H1 (cell line): ENCODE results near the gene ASCC3. TPM values are rescaled to one million over a fixed set of nuclear protein-coding genes. Genes with fewer than 3 reads are reported as not detected.

Experiments
- SAP30 ChIP-seq: fragments of 300-600 bp; sonication (generic); IDR thresholded peaks from 2 replicates; pipeline ENCODE4 v1.7.1; 2012; ENCODE audit warnings: low read length, moderate library complexity, mild to moderate bottlenecking, inconsistent platforms; ENCODE audit not compliant: insufficient read depth, insufficient replicate concordance
- polyA plus RNA-seq, 7 experiments: library from polyadenylated mRNA; depleted of rRNA in 3 of 7; stranded (reverse) in 5 of 7; unstranded in 2 of 7; fragments of >200 nt in 5 of 7; fragments of 200-250 nt in 2 of 7; gene quantifications; 1 replicate in 5 of 7; 2 replicates in 1 of 7; 4 replicates in 1 of 7; pipeline versions ENCODE4 v1.2.1 to v1.2.3, GENCODE V29; 2011 to 2013; ENCODE audit warnings: missing spikeins in 2 of 7, mixed read lengths in 2 of 7
- total RNA-seq: library from RNA; stranded (reverse); fragmentation: NEBNext Ultra II Directional; extraction: Animal tissue kit (Norgen Biotek cat#: 25700); gene quantifications from 2 replicates; pipeline ENCODE4 v1.2.1, GENCODE V29; 2021
- TF ChIP-seq, protein P1 (sequence below), 3 experiments: IDR thresholded peaks; 1 replicate in 2 of 3; 2 replicates in 1 of 3; pipeline versions ENCODE4 v1.5.1 to v1.6.1; 2011; ENCODE audit warnings: low read length in 3 of 3, mild to moderate bottlenecking in 3 of 3, inconsistent platforms in 2 of 3, low read depth in 1 of 3, moderate library complexity in 1 of 3; ENCODE audit not compliant: insufficient read depth in 1 of 3; ENCODE audit errors: control extremely low read depth in 1 of 3

The ASCC3 gene
- total and polyA plus RNA-seq, 2 of the 8 experiments (the other 6 are each of a cell fraction or from before 2014, with no cell fraction given): 37.5 to 77.8 TPM

DNA sequence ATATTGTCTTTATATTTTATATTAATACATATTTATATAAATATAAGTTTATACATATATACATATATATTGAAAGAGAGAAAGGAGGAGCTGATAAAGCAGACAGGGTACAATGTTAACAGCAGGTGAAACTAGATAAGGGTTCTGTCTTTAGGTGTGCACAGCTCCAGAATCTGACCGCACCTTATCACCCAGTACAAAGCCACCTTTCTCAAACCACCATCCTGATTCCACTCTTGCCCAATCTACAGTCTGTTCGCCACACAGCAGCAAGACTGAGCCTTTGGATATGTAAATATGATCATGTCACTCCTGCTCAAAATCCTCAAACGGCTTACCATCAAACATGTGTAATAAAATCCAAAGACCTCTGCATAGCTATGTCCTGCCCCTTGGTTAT, 34.7 kb upstream of the ASCC3 start (continued):
- TF ChIP-seq, protein P1, sequence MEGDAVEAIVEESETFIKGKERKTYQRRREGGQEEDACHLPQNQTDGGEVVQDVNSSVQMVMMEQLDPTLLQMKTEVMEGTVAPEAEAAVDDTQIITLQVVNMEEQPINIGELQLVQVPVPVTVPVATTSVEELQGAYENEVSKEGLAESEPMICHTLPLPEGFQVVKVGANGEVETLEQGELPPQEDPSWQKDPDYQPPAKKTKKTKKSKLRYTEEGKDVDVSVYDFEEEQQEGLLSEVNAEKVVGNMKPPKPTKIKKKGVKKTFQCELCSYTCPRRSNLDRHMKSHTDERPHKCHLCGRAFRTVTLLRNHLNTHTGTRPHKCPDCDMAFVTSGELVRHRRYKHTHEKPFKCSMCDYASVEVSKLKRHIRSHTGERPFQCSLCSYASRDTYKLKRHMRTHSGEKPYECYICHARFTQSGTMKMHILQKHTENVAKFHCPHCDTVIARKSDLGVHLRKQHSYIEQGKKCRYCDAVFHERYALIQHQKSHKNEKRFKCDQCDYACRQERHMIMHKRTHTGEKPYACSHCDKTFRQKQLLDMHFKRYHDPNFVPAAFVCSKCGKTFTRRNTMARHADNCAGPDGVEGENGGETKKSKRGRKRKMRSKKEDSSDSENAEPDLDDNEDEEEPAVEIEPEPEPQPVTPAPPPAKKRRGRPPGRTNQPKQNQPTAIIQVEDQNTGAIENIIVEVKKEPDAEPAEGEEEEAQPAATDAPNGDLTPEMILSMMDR (IDR thresholded peaks at IDR 0.05; ENCODE audit: control extremely low read depth in 1 of 3, insufficient read depth in 1 of 3, low read depth in 1 of 3, low read length in 3 of 3): no peak
- no peak for TF ChIP-seq SAP30
